Loucy (cell line): ENCODE results near the gene IGF2BP1.
A peak's percentile ranks its signal among the peaks of the same experiment; 100 is the strongest.

Experiments
- H2AFZ ChIP-seq: fragments of 200-600 bp; sonication (generic); 2 replicates; pipeline ENCODE4 v1.6.0; 2016; ENCODE audit warnings: antibody characterized with exemption, mild to moderate bottlenecking, low read length, moderate library complexity
- H3F3A ChIP-seq: fragments of 200-600 bp; 2 replicates; pipeline ENCODE4 v1.6.0; 2016; ENCODE audit warnings: antibody characterized with exemption, low read depth, mild to moderate bottlenecking
- H3K27me3 ChIP-seq: fragments of 200-600 bp; sonication (generic); 2 replicates; pipeline ENCODE4 v1.6.1; 2014; ENCODE audit warnings: low read length, mild to moderate bottlenecking; ENCODE audit not compliant: insufficient read depth, poor library complexity, severe bottlenecking
- H3K36me3 ChIP-seq: fragments of 200-600 bp; sonication (generic); 2 replicates; pipeline ENCODE4 v1.6.1; 2016; ENCODE audit warnings: low read length; ENCODE audit not compliant: insufficient read depth
- H3K4me1 ChIP-seq: fragments of 200-600 bp; sonication (generic); 2 replicates; pipeline ENCODE4 v1.5.1; 2014; ENCODE audit warnings: low read length, mild to moderate bottlenecking; ENCODE audit not compliant: insufficient read depth, poor library complexity, severe bottlenecking
- H3K4me2 ChIP-seq: fragments of 200-600 bp; sonication (generic); 2 replicates; pipeline ENCODE4 v1.6.0; 2014; ENCODE audit warnings: antibody characterized with exemption, low read length, low read depth, mild to moderate bottlenecking; ENCODE audit not compliant: poor library complexity, severe bottlenecking
- H3K4me3 ChIP-seq: fragments of 200-600 bp; sonication (generic); 2 replicates; pipeline ENCODE4 v1.5.1; 2014; ENCODE audit warnings: low read length, mild to moderate bottlenecking, mixed read lengths; ENCODE audit not compliant: poor library complexity, severe bottlenecking
- H3K79me2 ChIP-seq: fragments of 200-600 bp; sonication (generic); 2 replicates; pipeline ENCODE4 v1.6.1; 2014; ENCODE audit warnings: low read length; ENCODE audit not compliant: insufficient read depth
- H3K9ac ChIP-seq: fragments of 200-600 bp; sonication (generic); 2 replicates; pipeline ENCODE4 v1.6.0; 2014; ENCODE audit warnings: mild to moderate bottlenecking, low read depth, low read length, moderate library complexity; ENCODE audit not compliant: poor library complexity, severe bottlenecking
- H3K9me2 ChIP-seq: fragments of 200-600 bp; sonication (generic); replicated peaks from 2 replicates; pipeline ENCODE4 v1.6.1; 2016; ENCODE audit warnings: low read depth, low read length, mixed read lengths
- H3K9me3 ChIP-seq: fragments of 200-600 bp; sonication (generic); 2 replicates; pipeline ENCODE4 v1.6.1; 2014; ENCODE audit warnings: mild to moderate bottlenecking, antibody characterized with exemption, low read length, low read depth; ENCODE audit not compliant: insufficient read depth
- H4K20me1 ChIP-seq: fragments of 200-600 bp; sonication (generic); 2 replicates; pipeline ENCODE4 v1.6.0; 2014; ENCODE audit warnings: antibody characterized with exemption, low read length, mild to moderate bottlenecking; ENCODE audit not compliant: insufficient read depth, poor library complexity, severe bottlenecking
- EZH2phosphoT487 ChIP-seq: fragments of 200-600 bp; IDR thresholded peaks from 2 replicates; pipeline ENCODE4 v1.6.1; 2018; ENCODE audit warnings: antibody characterized with exemption, mild to moderate bottlenecking, moderate library complexity, borderline replicate concordance
- TF ChIP-seq, protein P1 (sequence below): fragments of 200-600 bp; sonication (generic); conservative IDR thresholded peaks from 2 replicates; pipeline ENCODE4 v1.5.1; 2014; ENCODE audit warnings: mild to moderate bottlenecking, antibody characterized with exemption, low read length

Gene IGF2BP1

DNA sequence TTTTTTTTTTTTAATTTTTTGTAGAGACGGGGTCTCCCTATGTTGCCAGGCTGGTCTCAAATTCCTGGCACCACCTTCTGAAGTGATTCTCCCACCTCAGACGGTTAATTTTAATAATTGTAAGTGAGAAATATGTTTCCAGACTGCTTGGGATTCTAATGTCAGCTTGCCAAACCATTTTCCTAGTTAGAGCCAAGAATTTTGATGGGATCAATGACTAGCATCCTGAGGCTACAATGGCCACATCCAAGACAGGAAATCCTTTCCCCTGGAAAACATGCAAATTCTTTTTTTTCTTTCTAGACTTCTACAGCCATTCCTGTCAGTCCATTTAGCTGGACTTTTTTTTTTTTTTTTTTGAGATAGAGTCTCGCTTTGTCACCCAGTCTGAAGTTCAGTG, 32.6 kb downstream of the IGF2BP1 start:
- no peak overlapping the region for H3K4me3 ChIP-seq
- no peaks in the 10 kb centered on the region for H3K36me3 ChIP-seq
- H3K9ac ChIP-seq: no peak overlapping the region
- TF ChIP-seq, protein P1, sequence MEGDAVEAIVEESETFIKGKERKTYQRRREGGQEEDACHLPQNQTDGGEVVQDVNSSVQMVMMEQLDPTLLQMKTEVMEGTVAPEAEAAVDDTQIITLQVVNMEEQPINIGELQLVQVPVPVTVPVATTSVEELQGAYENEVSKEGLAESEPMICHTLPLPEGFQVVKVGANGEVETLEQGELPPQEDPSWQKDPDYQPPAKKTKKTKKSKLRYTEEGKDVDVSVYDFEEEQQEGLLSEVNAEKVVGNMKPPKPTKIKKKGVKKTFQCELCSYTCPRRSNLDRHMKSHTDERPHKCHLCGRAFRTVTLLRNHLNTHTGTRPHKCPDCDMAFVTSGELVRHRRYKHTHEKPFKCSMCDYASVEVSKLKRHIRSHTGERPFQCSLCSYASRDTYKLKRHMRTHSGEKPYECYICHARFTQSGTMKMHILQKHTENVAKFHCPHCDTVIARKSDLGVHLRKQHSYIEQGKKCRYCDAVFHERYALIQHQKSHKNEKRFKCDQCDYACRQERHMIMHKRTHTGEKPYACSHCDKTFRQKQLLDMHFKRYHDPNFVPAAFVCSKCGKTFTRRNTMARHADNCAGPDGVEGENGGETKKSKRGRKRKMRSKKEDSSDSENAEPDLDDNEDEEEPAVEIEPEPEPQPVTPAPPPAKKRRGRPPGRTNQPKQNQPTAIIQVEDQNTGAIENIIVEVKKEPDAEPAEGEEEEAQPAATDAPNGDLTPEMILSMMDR: no peak
- no peak for TF ChIP-seq EZH2phosphoT487
- H3K79me2 ChIP-seq: no peaks in the 10 kb centered on the region
- H4K20me1 ChIP-seq: no peaks in the 10 kb centered on the region
- no peaks in the 10 kb centered on the region for H3K9me2 ChIP-seq
- no peak overlapping the region for H2AFZ ChIP-seq
- peaks cover 4% of the 10 kb centered on the region for H3K4me1 ChIP-seq
- no peaks in the 10 kb centered on the region for H3K27me3 ChIP-seq
- H3K9me3 ChIP-seq: no peaks in the 10 kb centered on the region
- no peaks in the 10 kb centered on the region for H3F3A ChIP-seq
- no peak overlapping the region for H3K4me2 ChIP-seq

DNA sequence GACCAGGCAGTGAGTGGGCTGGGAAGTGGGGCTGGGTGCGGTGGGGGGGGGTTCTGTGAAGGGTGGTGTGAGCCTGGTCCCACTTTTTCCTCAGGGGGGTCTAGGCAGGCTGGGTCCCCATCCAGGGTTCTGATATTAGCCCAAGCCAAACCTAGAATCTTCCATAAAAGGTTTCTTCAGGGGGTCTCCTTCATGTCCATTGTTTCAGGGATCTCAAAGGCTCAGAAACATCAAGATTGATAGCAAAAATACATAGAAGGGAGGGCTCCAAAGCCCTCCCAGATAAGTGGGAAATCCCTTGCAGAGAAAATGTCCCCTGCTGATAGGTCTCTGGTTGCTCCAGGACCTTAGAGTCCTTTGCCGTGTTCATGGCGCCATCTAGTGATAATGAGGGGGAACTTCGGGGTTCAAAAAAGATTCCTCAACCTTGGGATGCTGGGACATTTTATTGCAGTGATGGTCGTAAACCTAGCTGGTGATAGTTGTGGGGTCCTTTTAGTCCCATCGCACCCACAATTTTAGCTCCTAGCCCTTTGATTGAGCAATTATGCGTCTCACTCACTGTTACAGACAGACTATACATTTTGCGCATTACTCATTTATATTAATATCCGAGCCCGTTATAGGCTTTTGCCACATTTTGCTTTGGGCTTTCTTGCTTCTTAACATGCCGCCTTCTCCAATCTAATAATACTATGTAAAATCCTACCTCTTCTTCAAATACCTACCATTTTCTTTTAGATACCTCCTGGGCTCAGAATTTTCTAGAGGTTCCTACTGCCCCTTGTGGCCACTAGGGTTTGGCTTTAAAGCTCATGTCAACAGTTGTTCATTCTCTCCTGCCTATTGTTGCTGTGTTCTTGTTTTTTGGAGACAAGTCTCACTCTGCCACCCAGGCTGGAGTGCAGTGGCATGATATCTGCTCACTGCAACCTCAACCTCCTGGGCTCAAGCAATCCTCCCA, 35.1 kb downstream of the IGF2BP1 start:
- Histone ChIP-seq H3K36me3 (no peaks in the 10 kb centered on the region), H3K9me3 (no peaks in the 10 kb centered on the region), H3K27me3 (no peaks in the 10 kb centered on the region), H3K4me3 (peak overlapping the region; percentile 39), H2AFZ (peak overlapping the region; percentile 82), H3K9ac (no peak overlapping the region), H3K9me2 (no peaks in the 10 kb centered on the region), H3K4me1 (peaks cover 4% of the 10 kb centered on the region), H3K4me2 (peak overlapping the region; percentile 67), H4K20me1 (no peaks in the 10 kb centered on the region), H3F3A (no peaks in the 10 kb centered on the region), H3K79me2 (no peaks in the 10 kb centered on the region)
- no peak for TF ChIP-seq EZH2phosphoT487
- TF ChIP-seq, protein P1: peak; percentile 93

DNA sequence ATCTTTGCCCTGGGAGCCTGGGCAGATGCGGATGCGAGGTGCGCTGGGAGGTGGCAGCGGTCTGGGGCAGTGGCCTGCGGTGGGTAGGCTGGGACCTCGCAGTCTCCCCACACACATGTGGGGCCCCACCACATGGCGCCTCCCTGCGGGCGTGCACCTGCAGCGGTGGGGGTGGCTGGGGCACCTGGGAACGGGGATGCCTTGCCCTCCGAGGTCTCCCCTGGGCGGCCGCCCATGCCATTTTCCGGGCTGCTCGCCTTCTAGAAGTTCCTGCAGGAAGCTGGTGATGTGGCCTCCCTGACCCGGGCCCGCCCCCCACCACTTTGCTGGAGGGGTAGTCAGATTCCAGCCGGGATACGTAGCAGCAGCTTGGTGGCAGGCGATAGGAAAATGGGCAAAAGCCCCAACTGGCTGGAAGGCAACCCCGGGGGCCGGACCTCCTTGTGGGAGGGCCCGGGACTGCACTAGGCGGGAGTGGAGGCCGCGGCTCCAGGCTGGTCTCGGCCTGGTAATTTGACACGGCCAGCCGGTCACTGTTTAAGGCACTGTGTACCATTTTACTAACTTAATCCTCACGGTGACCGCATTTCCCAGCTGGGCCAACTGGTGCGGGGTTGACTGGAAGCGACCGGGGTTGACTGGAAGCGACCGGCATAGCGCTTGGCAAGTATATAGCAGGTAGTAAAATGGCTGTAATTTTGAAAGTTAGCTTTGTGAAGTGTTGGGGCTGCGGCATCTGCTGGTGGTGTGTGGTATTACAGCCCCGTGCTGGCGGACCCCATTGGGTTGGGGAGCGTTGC, 38.5 kb downstream of the IGF2BP1 start:
- no peaks in the 10 kb centered on the region for H4K20me1 ChIP-seq
- no peaks in the 10 kb centered on the region for H3K36me3 ChIP-seq
- no peaks in the 10 kb centered on the region for H3K9me2 ChIP-seq
- H2AFZ ChIP-seq: peak overlapping the region; percentile 76; the same call in 1 of the 2 replicates
- H3K9ac ChIP-seq: no peak overlapping the region
- H3K9me3 ChIP-seq: no peaks in the 10 kb centered on the region
- no peaks in the 10 kb centered on the region for H3K79me2 ChIP-seq
- TF ChIP-seq EZH2phosphoT487: no peak
- TF ChIP-seq, protein P1: peak; percentile 75
- H3F3A ChIP-seq: no peaks in the 10 kb centered on the region
- H3K4me1 ChIP-seq: peaks cover 4% of the 10 kb centered on the region
- no peak overlapping the region for H3K4me2 ChIP-seq
- H3K27me3 ChIP-seq: no peaks in the 10 kb centered on the region
- no peak overlapping the region for H3K4me3 ChIP-seq
